Cerebellar cortex (tissue), 1 donor: Measurements from ENCODE around the gene TAF4B.

Experiments used
- DNase-seq: peaks from one replicate; pipeline ENCODE4 v3.0.0-alpha.2; 2015; ENCODE audit warnings: low spot score

TAF4B gene

DNA sequence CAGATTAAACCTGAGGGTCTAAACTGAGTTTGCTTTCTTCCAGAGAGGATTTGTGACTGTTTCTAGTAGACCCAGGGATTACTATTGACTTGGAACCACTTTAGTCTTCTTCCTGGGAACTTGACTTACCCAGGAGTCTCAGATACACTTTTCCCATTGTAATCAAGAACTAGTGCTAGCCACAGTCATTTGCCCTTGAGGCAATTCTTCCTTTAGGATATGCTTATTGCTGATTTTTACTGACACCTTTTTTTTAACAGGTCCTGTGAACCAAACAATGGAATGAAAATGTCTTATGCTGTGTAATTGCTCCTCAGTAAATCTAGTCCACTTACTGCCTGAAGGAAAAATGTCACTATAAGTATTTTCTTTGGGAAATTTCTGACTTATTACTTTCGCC, 78.3 kb downstream of the TAF4B start:
- DNase-seq: no peak

- peak; percentile 65 for DNase-seq
These were observed 81.0 kb downstream of the TAF4B start for GRCh38 chr18:26307161-26307773.

GRCh38 chr18:26309281-26309680, 83.0 kb downstream of the TAF4B start:
- DNase-seq: no peak

GRCh38 chr18:26312199-26312598, 86.0 kb downstream of the TAF4B start:
- DNase-seq: no peak

- no peak for DNase-seq
These were observed 91.2 kb downstream of the TAF4B start for GRCh38 chr18:26317398-26317797.

DNA sequence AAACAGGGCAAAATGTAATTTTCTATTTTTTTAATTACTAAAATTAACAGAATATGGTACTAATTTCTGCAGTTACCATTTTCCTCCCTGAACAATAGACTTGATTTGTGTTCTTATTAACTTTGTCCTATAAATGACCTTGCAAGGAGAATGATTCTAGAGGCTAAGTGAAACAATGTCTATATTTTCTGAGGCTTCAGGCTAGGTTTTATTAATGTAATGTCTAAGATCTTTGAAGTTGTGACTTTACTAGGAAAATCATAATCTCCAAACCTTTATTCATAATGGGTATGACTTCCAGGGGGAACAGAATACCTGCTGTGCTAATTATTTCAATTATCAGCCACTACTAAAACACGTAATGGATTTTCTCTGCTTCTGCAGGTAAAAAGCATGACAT, 94.4 kb downstream of the TAF4B start:
- no peak for DNase-seq

DNA sequence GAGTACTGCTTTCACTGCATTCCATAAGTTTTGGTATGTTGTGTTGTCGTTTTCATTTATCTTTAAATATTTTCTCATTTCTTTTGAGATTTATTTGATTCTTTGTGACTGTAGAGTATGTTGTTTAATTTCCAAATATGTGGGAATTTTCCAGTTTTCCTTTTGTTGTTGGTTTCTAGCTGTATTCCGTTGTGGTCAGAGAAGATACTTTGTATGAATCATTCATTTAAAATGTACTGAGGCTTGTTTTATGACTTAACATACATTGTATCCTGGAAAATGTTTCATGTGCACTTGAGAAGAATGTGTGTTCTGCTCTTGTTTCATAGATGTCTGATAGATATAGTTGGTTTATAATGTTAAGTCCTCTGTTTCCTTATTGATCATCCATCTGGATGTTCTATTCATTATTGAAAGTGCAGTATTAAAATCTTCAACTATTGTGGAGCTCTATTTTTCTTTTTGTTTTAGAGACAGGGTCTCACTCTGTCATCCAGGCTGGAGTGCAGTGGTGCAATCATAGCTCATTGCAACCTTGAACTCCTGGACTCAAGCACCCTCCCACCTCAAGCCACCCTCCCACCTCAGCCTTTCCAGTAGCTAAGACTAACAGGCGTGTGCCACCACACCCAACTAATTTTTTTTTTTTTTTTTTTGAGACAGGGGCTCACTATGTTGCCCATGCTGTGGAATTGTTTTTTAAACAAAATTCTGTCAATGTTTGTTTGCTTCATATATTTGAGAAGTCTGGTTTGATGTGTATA, 96.8 kb downstream of the TAF4B start:
- no peak for DNase-seq

GRCh38 chr18:26325771-26326170, 99.5 kb downstream of the TAF4B start:
- no peak for DNase-seq

DNA sequence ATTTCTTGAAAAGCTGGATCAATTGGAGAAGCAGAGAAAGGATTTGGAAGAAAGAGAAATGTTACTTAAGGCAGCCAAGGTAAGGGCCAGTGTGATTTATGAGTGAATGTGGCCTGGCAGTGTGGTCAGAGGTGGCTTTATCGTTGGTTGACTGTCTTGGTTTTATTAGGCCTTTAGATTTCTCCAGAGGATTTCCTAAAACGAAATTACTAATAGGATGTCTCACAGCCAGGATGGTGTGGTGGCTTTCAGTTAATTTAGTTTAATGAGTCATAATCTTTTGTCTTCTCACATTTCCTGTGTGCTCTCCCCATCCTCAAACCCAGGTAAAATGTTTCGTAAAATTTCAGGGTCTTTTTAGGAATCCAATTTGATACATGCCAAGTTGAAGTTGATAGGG, 100.8 kb downstream of the TAF4B start:
- no peak for DNase-seq

GRCh38 chr18:26332991-26333390, 106.7 kb downstream of the TAF4B start:
- no peak for DNase-seq

DNA sequence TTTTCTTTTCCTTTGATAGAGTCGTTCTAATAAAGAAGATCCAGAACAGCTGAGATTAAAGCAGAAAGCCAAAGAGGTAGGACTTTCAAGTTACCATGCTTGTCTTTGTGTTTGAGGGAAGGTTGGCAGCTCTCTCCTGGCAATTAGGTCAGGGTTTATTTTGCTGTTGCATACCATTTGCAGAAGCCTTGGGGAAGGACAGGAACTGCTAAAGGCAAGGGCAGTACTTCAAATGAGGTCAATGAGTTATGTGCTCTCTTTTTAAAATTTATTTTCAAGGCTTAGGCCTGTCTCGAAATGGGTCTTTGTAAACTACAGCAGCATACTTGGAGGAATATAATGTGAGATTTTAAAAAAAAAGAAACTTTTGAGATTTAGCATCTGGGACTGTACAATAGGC, 108.9 kb downstream of the TAF4B start:
- DNase-seq: peak; percentile 28

GRCh38 chr18:26335571-26336487, 109.6 kb downstream of the TAF4B start:
- no peak for DNase-seq

DNA sequence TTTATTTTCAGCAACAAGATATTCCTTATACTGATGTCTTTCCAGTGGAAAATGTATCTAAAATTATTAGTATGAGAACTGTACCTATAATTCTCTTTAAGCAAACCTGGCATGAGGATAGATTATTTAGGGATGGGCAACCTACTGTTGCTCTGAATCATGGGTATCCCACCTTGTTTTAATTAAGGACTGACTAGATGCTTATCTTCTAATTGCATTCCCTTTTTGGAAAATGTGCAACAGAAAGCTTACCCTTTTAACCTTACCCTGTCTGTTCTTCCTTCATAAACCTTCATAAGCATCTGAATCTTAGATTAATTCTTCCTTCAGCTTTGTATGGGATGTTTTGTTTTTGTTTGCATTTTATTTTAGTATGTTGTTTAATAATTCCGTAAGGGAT, 110.3 kb downstream of the TAF4B start:
- DNase-seq: no peak

DNA sequence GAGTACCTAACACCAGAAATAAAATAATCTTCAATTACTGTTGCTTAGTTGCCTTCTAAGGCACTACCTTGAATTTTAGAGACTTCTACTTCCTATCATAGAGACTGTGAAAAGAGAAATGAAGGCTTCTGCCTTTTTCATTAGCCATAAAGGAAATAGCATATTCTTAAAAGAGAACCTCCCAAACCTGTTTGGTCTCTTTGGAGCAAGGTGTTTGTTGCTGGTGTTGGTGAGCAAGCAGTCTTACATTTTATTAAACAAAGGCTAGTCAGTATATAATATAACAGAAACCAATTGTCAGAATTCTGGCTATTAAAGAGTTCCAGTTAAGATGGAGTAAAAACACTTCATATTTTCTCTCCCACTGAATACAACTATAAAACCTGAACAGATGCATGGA, 116.4 kb downstream of the TAF4B start:
- no peak for DNase-seq

DNA sequence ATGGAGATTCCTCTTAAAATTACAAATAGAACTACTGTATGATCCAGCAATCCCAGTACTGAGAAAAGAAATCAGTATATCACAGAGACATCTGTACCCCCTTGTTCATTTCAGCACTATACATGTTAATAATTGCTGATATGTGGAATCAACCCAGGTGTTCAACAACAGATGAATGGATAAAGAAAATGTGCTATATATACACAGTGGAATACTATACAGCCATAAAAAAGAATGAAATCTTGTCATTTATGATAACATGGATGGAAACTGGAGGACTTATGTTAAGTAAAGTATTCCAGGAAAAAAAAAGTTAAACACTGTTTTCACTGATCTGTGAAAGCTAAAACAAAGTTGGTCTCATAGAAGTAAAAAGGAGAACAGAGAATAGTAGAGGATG, 124.7 kb downstream of the TAF4B start:
- no peak for DNase-seq

DNA sequence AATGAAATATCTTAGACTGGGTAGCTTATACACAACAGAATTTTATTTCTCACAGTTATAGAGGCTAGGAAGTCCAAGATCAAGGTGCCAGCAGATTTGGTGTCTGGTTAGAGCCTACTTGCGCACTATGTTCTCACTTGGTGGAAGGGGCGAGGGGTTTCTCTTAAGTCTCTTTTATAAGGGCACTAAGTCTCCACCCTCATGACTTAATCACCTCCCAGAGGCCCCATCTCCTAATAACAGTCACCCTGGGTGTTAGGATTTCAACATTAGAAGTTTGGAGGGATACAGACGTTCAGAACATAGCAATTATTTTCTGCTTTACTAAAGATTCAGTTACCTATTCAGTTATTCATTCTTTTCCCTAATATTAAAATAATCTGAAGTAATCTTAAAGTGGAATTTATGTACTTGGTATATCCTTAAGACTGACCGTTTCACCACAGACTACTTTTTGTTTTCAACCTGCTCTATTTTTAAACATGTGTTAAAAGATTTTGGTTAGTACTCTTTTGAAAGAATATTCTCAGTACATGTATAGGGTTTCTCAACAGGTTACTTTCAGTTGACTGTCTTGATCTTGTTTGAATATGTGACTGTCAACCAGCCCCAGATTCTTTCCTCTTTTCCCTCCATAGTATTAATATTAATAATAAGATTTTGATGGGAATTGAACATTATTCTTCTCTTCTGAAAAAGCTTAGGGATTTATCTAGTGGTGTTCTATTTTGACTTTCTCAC, 130.0 kb downstream of the TAF4B start:
- DNase-seq: no peak

DNA sequence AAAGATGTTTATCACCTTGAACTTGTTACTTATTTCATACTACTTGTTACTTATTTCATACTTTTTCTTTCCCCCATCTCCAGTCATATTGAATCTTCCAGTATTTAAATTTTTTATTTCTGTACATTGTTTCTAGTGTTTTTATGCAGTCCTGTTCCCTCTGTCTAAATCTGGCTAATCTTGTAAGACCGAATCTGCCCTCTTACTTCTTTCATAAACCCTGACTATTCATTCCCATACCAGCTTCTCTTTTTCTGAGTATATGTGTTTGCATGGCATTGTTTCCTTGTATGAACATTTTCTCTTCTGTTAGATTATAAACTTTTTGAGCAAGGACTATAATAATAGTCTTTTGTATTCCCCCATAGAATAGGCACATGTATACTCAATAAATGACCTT, 131.7 kb downstream of the TAF4B start:
- no peak for DNase-seq

DNA sequence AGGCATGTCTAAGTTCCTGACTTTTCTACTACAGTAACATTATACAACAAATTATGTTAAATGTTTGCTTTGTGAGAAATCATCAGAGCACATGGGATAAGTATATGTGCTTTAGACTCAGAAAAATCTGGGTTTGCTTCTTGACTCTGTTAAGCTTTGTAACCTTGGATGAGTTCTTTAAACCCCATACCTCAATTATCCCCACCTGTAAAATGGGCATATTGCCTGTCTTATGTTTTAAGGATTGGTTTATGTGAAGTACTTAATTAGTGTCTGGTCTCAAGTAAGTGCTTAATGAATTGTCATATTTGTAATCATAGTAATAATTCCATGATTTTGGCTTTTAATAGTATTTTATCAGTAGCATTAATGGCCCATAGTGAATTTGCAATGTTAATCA, 135.8 kb downstream of the TAF4B start:
- DNase-seq: no peak

GRCh38 chr18:26367425-26367824, 141.2 kb downstream of the TAF4B start:
- DNase-seq: no peak

DNA sequence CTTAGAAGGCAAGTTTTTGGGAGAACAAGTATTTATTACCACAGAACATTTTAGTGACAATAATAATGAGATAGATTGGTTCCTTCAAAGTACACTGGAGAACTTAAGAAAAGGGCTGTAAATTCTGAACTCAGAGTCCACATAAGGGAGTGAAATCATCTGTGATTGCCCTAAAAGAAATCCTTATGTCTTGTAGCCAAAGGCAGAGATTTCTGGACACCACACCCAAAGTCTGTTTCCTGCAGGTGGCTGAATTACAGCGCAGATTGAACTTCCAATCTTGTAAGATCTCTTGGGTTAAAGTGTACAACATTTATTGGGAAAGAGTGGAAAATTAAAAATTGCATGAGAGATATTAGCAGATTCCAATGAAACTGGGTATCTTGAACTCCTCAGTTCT, 143.8 kb downstream of the TAF4B start:
- DNase-seq: no peak

DNA sequence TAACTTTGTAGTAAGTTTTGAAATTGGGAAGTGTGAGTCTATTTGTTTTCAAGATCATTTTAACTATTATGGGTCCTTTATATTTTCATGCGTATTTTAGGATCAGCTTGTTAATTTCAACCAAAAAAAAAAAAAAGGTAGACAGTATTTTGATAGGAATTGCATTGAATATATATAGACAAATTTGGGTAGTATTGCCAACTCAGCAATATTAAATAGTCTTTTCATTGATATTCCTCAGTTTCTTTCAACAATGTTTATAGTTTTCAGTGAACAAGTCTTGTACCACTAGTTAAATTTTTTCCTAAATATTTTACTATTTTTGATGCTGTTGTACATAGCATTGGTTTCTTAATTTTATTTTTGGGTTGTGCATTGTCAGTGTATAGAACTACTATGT, 149.9 kb downstream of the TAF4B start:
- DNase-seq: no peak

DNA sequence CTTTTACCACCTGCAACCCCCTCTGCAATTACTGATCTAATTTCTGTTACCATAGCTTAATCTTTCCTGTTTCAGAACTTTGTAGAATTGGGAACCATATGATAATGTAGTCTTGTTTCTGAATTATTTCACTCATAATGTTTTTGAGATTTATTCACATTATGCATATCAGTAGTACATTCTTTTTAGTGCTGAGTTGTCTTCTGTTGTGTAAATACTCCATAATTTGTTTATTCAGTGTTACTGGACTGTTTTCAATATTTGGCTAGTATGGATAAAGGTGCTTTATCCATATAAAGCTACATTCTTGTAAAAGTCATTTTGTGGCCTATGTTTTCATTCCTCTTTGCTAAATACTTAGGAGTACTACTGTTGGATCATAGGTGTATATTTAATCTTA, 152.5 kb downstream of the TAF4B start:
- DNase-seq: no peak
